Right lobe of liver (tissue), 6 donors: ENCODE results near the gene SNHG17. TPM values are rescaled to one million over a fixed set of nuclear protein-coding genes. Genes with fewer than 3 reads are reported as not detected.

ENCODE experiments used
- ATAC-seq, 4 donors: fragments of 200-7000 bp; cut with Tn5 transposase; one replicate each; pipeline ENCODE4 v1.9.1; 2020; ENCODE audit warnings: mild to moderate bottlenecking in 4 of 4, moderate library complexity in 4 of 4
- DNase-seq, 3 donors: peaks; one replicate each; pipeline ENCODE4 v3.0.0-alpha.2; 2020
- H3K27ac ChIP-seq, 3 donors: fragments of 200-600 bp; one replicate each; pipeline ENCODE4 v1.8.0; 2022
- H3K27me3 ChIP-seq, 2 donors: fragments of 200-600 bp; one replicate each; pipeline ENCODE4 v1.8.0; 2022
- H3K36me3 ChIP-seq, 4 donors: fragments of 200-600 bp; sonication (generic) in 1 of 4; one replicate each; pipeline versions ENCODE4 v1.5.1 to v1.8.0; 2017 to 2022; ENCODE audit warnings: control low read depth in 1 of 4
- H3K4me1 ChIP-seq, 4 donors: fragments of 200-600 bp; sonication (generic) in 1 of 4; one replicate each; pipeline versions ENCODE4 v1.5.1 to v1.8.0; 2017 to 2022; ENCODE audit warnings: control low read depth in 1 of 4
- H3K4me3 ChIP-seq, 3 donors: fragments of 200-600 bp; one replicate each; pipeline ENCODE4 v1.8.0; 2022
- H3K9me3 ChIP-seq, 4 donors: fragments of 200-600 bp; sonication (generic) in 1 of 4; one replicate each; pipeline versions ENCODE4 v1.5.1 to v1.8.0; 2017 to 2022; ENCODE audit warnings: control low read depth in 1 of 4
- POLR2A ChIP-seq: fragments of 450-650 bp; IDR thresholded peaks from one replicate; pipeline ENCODE4 v1.6.1; 2017; ENCODE audit warnings: antibody characterized with exemption, mild to moderate bottlenecking
- WGBS: methylation state at CpG from one replicate; pipeline ENCODE4 v1.1.6; 2018; ENCODE audit warnings: low coverage, low lambda C conversion rate; ENCODE audit not compliant: insufficient coverage; ENCODE audit errors: missing lambda C conversion rate; 5-methylcytosine and 5-hydroxymethylcytosine counted together
- intact Hi-C, 2 donors: fragments of 100-400 bp; cut with DNase I; formaldehyde crosslinking; loops; one replicate each; pipeline versions ENCODE4 v1.11.2 to v1.14.1; 2022
- small RNA-seq, 2 experiments: library from RNA; depleted of rRNA; stranded (forward); fragments of <200 nt; gene quantifications; one replicate each; pipeline ENCODE3, GENCODE V24; 2016
- total RNA-seq, 6 experiments: library from RNA; depleted of rRNA in 2 of 6; stranded (reverse); fragments of >200 nt in 2 of 6; fragmentation: NEBNext Ultra II Directional in 3 of 6; extraction: Animal tissue kit (Norgen Biotek cat#: 25700) in 3 of 6; gene quantifications; one replicate each; pipeline versions ENCODE4 v1.1.0 to v1.2.4, GENCODE V29; 2016 to 2023
- TF ChIP-seq, protein P1 (sequence below), 4 donors: fragments of 200-600 bp in 3 of 4; fragments of 450-650 bp in 1 of 4; IDR thresholded peaks; one replicate each; pipeline versions ENCODE4 v1.5.1 to v1.8.0; 2016 to 2022; ENCODE audit warnings: antibody characterized with exemption in 4 of 4, mild to moderate bottlenecking in 2 of 4
- donor health status: DM: no; HTN: yes; CAD: no.
- donor health status: DM: no; HTN: no; CAD: no.
- donor health status: DM: no; HTN: no; CAD: no.
- donor health status: DM: no; HTN: yes; CAD: no.
- donor health status: DM: no; HTN: yes; CAD: no.

The SNHG17 gene
- total RNA-seq, 6 experiments from 2014 or later = 2.5 to 21.8 (median 8.5) TPM

DNA sequence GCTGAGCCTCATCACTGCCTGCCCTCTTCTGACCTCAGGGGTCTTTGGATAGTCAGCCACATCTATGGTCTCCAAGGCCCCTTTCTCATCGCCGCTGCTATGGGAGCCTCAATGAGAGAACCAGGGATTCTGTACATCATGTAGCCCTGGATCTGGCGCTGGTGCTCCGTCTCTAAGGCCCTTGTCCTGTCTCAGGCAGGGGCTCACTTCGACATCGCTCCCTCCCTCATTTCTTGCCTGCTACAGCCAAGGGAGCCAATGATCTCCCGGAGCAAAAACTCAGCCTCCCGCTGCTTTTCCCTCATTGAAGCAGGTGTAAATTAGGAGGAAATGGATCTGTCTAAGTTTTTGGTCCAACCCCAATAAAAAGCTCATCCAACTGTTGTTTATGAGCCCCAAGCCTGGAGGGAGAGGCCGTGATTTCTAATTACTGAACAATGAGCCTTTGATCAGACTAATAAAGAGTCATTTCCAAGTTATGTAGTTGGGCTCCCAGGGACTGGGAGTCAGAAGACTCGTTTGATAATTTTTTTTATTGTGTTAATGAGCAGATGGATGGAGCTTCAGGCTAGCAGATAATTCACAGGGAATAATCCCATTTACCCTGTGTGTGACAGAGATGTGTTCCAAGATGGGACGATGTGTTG lies 58.0 kb downstream of the SNHG17 start:
- 88% methylated on average over 9 of the region's 11 CpGs for WGBS
- H3K27me3 ChIP-seq = no peaks in the 10 kb centered on the region
- H3K36me3 ChIP-seq = peaks cover 0 to 77% (median 35%) of the 10 kb centered on the region in 4 donors
- H3K4me1 ChIP-seq = peaks cover 0 to 12% (median 6%) of the 10 kb centered on the region in 4 donors
- ATAC-seq (no peak), DNase-seq (no peak)
- H3K4me3 ChIP-seq = no peak overlapping the region
- TF ChIP-seq POLR2A = no peak
- TF ChIP-seq, protein P1, sequence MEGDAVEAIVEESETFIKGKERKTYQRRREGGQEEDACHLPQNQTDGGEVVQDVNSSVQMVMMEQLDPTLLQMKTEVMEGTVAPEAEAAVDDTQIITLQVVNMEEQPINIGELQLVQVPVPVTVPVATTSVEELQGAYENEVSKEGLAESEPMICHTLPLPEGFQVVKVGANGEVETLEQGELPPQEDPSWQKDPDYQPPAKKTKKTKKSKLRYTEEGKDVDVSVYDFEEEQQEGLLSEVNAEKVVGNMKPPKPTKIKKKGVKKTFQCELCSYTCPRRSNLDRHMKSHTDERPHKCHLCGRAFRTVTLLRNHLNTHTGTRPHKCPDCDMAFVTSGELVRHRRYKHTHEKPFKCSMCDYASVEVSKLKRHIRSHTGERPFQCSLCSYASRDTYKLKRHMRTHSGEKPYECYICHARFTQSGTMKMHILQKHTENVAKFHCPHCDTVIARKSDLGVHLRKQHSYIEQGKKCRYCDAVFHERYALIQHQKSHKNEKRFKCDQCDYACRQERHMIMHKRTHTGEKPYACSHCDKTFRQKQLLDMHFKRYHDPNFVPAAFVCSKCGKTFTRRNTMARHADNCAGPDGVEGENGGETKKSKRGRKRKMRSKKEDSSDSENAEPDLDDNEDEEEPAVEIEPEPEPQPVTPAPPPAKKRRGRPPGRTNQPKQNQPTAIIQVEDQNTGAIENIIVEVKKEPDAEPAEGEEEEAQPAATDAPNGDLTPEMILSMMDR (IDR thresholded peaks at IDR 0.05) = no peak
- no peaks in the 10 kb centered on the region for H3K9me3 ChIP-seq
- H3K27ac ChIP-seq = no peak overlapping the region
- intact Hi-C loops = no loop called here

DNA sequence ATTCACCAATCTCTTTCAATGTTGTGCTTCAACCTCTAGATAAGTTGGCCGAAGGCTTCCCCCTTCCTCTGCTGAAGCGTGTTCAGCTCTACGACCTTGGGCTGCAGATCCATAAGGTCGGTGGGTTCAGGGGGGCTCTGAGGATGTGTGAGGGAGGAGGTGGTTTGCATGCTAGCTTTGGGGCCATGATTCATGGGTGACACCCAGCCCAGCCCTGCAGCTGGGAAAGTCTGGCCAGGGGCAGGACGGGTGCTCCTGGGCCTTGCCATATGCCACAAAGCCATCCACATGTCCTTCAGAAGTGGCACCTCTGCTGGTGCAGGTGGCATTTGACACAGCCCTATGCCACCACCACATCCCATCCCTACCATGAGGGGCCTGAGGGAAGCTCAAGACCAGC lies 61.2 kb downstream of the SNHG17 start:
- intact Hi-C loops = no loop called here
- ATAC-seq (peak in 3 of 4 donors; percentile 8 to 15 (median 14)), DNase-seq (no peak)
- H3K36me3 ChIP-seq = peaks cover 0 to 90% (median 48%) of the 10 kb centered on the region in 4 donors
- H3K27me3 ChIP-seq = no peaks in the 10 kb centered on the region
- no peak overlapping the region for H3K4me3 ChIP-seq
- peaks cover 0 to 26% (median 6%) of the 10 kb centered on the region in 4 donors for H3K4me1 ChIP-seq
- WGBS = 66% methylated on average over 3 of the region's 5 CpGs
- H3K9me3 ChIP-seq = no peaks in the 10 kb centered on the region
- H3K27ac ChIP-seq = peak overlapping the region in 2 of 3 donors; percentile 39 to 54
- TF ChIP-seq, protein P1 (IDR thresholded peaks at IDR 0.05) = no peak
- TF ChIP-seq POLR2A = no peak

DNA sequence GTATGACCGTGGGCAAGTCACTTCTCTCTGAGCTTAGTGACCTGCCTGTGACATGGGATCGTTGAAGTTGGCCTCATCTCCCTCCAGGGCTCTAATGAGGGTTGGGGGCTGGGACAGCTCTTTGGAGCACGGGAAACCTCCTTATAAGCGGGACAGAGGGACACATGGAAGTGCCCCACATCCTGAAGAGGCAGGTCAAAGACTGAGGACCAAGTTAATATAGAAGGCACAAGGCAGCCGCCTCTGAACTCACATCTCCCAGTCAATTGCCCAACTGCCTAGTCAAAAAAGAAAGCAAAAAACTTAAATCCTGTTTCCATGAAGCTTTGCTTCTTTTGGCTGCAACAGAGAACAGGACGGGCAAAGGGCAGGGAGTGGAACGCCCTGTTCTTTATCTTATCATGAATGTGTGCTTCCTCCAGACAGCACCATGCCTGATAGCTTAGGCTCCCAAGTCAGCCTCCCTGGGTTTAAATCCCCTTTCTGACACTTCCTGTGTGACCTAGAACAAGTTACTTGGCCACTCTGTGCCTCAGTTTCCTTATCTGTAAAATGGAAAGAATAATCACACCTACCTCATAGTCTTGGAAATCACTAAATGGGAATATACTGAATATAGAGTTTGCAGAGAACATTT lies 61.8 kb downstream of the SNHG17 start:
- WGBS = 35% methylated on average over 6 of the region's 7 CpGs

DNA sequence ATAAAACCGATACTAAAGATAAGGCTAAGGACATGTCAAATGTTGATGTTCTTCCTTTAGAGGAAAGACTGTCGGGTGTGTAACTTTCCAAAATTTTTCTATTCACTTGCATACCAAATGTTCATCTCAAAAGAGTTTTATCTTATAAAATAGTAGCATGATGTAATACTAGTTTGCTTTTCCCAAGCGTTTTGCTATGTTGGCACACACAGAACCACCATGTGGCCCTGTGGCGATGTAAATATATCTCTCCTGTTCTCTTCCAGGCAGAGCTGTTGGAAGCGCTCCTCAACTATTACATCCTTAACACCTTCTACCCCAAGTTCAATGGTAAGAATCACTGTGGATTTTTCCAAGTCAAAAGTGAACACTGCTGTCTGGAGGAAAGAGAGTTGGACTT lies 62.3 kb downstream of the SNHG17 start:
- WGBS = 53% methylated on average over 5 of the region's 5 CpGs
- Histone ChIP-seq H3K4me3 (no peak overlapping the region), H3K27me3 (no peaks in the 10 kb centered on the region), H3K36me3 (peaks cover 0 to 100% (median 55%) of the 10 kb centered on the region in 4 donors), H3K27ac (peak overlapping the region in 2 of 3 donors; percentile 39 to 54), H3K9me3 (no peaks in the 10 kb centered on the region), H3K4me1 (peaks cover 0 to 26% (median 6%) of the 10 kb centered on the region in 4 donors)
- peak in 2 of 4 donors; percentile 1 to 26 for ATAC-seq
- no peak for DNase-seq
- intact Hi-C loops = no loop called here
- no peak for TF ChIP-seq POLR2A
- TF ChIP-seq, protein P1 (IDR thresholded peaks at IDR 0.05) = no peak

More for the DNA sequence above, 61.8 kb downstream of the SNHG17 start:
- peak; percentile 38 for TF ChIP-seq POLR2A
- TF ChIP-seq, protein P1 (IDR thresholded peaks at IDR 0.05) = no peak
- Histone ChIP-seq H3K27me3 (no peaks in the 10 kb centered on the region), H3K36me3 (peaks cover 0 to 95% (median 52%) of the 10 kb centered on the region in 4 donors), H3K27ac (peak overlapping the region in 2 of 3 donors; percentile 39 to 54), H3K4me3 (no peak overlapping the region), H3K4me1 (peaks cover 0 to 26% (median 6%) of the 10 kb centered on the region in 4 donors), H3K9me3 (no peaks in the 10 kb centered on the region)
- peak in 1 of 3 donors; percentile 66 for DNase-seq
- intact Hi-C loops = no loop called here
- ATAC-seq = peak; percentile 18 to 81 (median 73)

Small RNAs within 50 kb of the gene (small RNA-seq; reads per million reads assigned to genes)
- gene RF00056 (0 reads per million in 2 experiments), gene SNORA60 (21.8 to 25.4 reads per million in 2 experiments), gene SNORA71A (1.7 to 5.6 reads per million in 2 experiments), gene SNORA71B (7.4 to 9.5 reads per million in 2 experiments), gene SNORA71C (0 reads per million in 2 experiments), gene SNORA71D (896 to 908 reads per million in 2 experiments), gene SNORA71E (0 reads per million in 2 experiments)

Other genes with a start within 250 kb of the SNHG17 start
- 1 to 10 TPM in 4 of 6 experiments, under 1 TPM in 2; 0.06 to 2.7 (median 1.5) TPM for gene KIAA1755, start 174.6 kb downstream of the SNHG17 start, total RNA-seq
- 1 to 10 TPM in 1 of 6 experiments, under 1 TPM in 3, not detected in 2; 0.26 to 1.3 (median 0.60) TPM for gene BPI, start 131.2 kb downstream of the SNHG17 start, total RNA-seq
- 1,000 to 10,000 TPM in 3 of 6 experiments, 100 to 1,000 TPM in 3; 380 to 2,142 (median 1,251) TPM for gene LBP, start 88.8 kb downstream of the SNHG17 start, total RNA-seq
- gene RALGAPB, start 37.5 kb upstream of the SNHG17 start, total RNA-seq = 10 to 100 TPM in 5 of 6 experiments, 1 to 10 TPM in 1; 9.7 to 16.0 (median 12.9) TPM
- not detected for gene ADIG, start 145.9 kb upstream of the SNHG17 start, total RNA-seq
- gene ARHGAP40, start 166.5 kb upstream of the SNHG17 start, total RNA-seq = under 1 TPM in 1 of 6 experiments, not detected in 5; 0.12 TPM